Gastrocnemius medialis (tissue), 4 donors: ENCODE results near the gene STK38. TPM values are rescaled to one million over a fixed set of nuclear protein-coding genes. Genes with fewer than 3 reads are reported as not detected.
"Not testable (repeated sequence)": the region's sequence is repeated elsewhere in the genome, so short reads cannot be mapped to it uniquely, and the experiment has no call there.

Experiments used
- ATAC-seq, 2 donors: fragments of 150-250 bp; one replicate each; pipeline ENCODE4 v1.9.1; 2016
- DNase-seq, 2 donors: peaks; one replicate each; pipeline ENCODE4 v3.0.0-alpha.2; 2019
- H3K27ac ChIP-seq, 4 donors: fragments of 200-600 bp; sonication (generic); 1 replicate in 1 of 4; 2 replicates in 3 of 4; pipeline ENCODE4 v1.5.1; 2016 to 2018; ENCODE audit warnings: mild to moderate bottlenecking in 2 of 4, moderate library complexity in 1 of 4
- H3K27me3 ChIP-seq, 3 donors: fragments of 200-600 bp; sonication (generic) in 2 of 3; 1 replicate in 1 of 3; 2 replicates in 2 of 3; pipeline versions ENCODE4 v1.5.1 to v1.6.0; 2016 to 2019; ENCODE audit warnings: mild to moderate bottlenecking in 1 of 3, moderate library complexity in 1 of 3
- H3K36me3 ChIP-seq, 2 donors: fragments of 200-600 bp; sonication (generic) in 1 of 2; one replicate each; pipeline ENCODE4 v1.5.1; 2017 to 2018
- H3K4me1 ChIP-seq, 2 donors: fragments of 200-600 bp; sonication (generic) in 1 of 2; one replicate each; pipeline ENCODE4 v1.5.1; 2016 to 2017; ENCODE audit warnings: mild to moderate bottlenecking in 2 of 2
- H3K4me3 ChIP-seq, 4 donors: fragments of 200-600 bp; sonication (generic) in 3 of 4; 1 replicate in 1 of 4; 2 replicates in 3 of 4; pipeline ENCODE4 v1.5.1; 2016 to 2019; ENCODE audit warnings: mild to moderate bottlenecking in 2 of 4
- H3K9me3 ChIP-seq, 3 donors: fragments of 200-600 bp; sonication (generic) in 2 of 3; 1 replicate in 1 of 3; 2 replicates in 2 of 3; pipeline ENCODE4 v1.5.1; 2016 to 2019
- CTCF ChIP-seq, 5 experiments: fragments of 450-650 bp in 3 of 5; fragments of 200-600 bp in 2 of 5; sonication (generic) in 2 of 5; IDR thresholded peaks in 4 of 5; conservative IDR thresholded peaks in 1 of 5; 1 replicate in 4 of 5; 2 replicates in 1 of 5; pipeline ENCODE4 v1.5.1; 2016 to 2019; ENCODE audit warnings: antibody characterized with exemption in 5 of 5, mild to moderate bottlenecking in 3 of 5, moderate library complexity in 3 of 5
- POLR2A ChIP-seq, 2 donors: fragments of 450-650 bp; IDR thresholded peaks; one replicate each; pipeline ENCODE4 v1.6.1; 2017; ENCODE audit warnings: antibody characterized with exemption in 2 of 2, mild to moderate bottlenecking in 2 of 2, moderate library complexity in 2 of 2
- in situ Hi-C, 4 donors: fragments of 200-750 bp; cut with MboI; loops; one replicate each; pipeline versions ENCODE4 v1.15.0 to v1.8.0; 2017; ENCODE audit warnings: low sequenced_read_pairs in 4 of 4
- intact Hi-C: fragments of 100-400 bp; cut with DNase I; formaldehyde crosslinking; loops from one replicate; pipeline ENCODE4 v1.15.1; 2023; ENCODE audit warnings: low total_unique reads
- total RNA-seq, 4 donors: library from RNA; depleted of rRNA; stranded (reverse); fragments of >200 nt; gene quantifications; one replicate each; pipeline versions ENCODE4 v1.1.0 to v1.2.3, GENCODE V29; 2016

STK38 gene
- total RNA-seq, 4 donors from 2014 or later = 10.8 to 14.8 (median 12.7) TPM

- no peaks in the 10 kb centered on the region for H3K27me3 ChIP-seq
- H3K27ac ChIP-seq = no peak overlapping the region
- no peak overlapping the region for H3K4me3 ChIP-seq
- no peak for DNase-seq
- intact Hi-C loops (no loop called here), in situ Hi-C loops (loop anchor here in 1 of 4 donors (25.0 kb wide), 1 partner anchor 140 kb away; the partner anchor contains the start of genes KCTD20 and PXT1)
- H3K4me1 ChIP-seq = peaks cover 4 to 5% of the 10 kb centered on the region in 2 donors
- H3K36me3 ChIP-seq = no peaks in the 10 kb centered on the region
- no peaks in the 10 kb centered on the region for H3K9me3 ChIP-seq
- ATAC-seq = peak in 1 of 2 donors; percentile 19
- TF ChIP-seq POLR2A (IDR thresholded peaks at IDR 0.05) = no peak
- no peak for TF ChIP-seq CTCF (IDR thresholded peaks at IDR 0.05 in 4 of 5, conservative IDR thresholded peaks at IDR 0.05 in 1 of 5)
Observed at GRCh38 chr6:36577301-36577700, 30.0 kb upstream of the STK38 start.

- no peak overlapping the region for H3K27ac ChIP-seq
- in situ Hi-C loops = loop anchor here in 1 of 4 donors (25.0 kb wide), 1 partner anchor 139 kb away; the partner anchor contains the start of genes KCTD20 and PXT1
- intact Hi-C loops = no loop called here
Observed at GRCh38 chr6:36576578-36576977, 29.3 kb upstream of the STK38 start.

GRCh38 chr6:36574679-36575078, 27.4 kb upstream of the STK38 start:
- Histone ChIP-seq H3K4me3 (no peak overlapping the region), H3K27ac (no peak overlapping the region), H3K4me1 (peaks cover 0 to 4% of the 10 kb centered on the region in 2 donors), H3K9me3 (no peaks in the 10 kb centered on the region), H3K27me3 (no peaks in the 10 kb centered on the region), H3K36me3 (no peaks in the 10 kb centered on the region)
- intact Hi-C loops (no loop called here), in situ Hi-C loops (loop anchor here in 1 of 4 donors (25.0 kb wide), 1 partner anchor 137 kb away; the partner anchor contains the start of genes KCTD20 and PXT1)
- DNase-seq (no peak), ATAC-seq (no peak)
- TF ChIP-seq CTCF (IDR thresholded peaks at IDR 0.05 in 4 of 5, conservative IDR thresholded peaks at IDR 0.05 in 1 of 5) = no peak
- no peak for TF ChIP-seq POLR2A (IDR thresholded peaks at IDR 0.05)

More at GRCh38 chr6:36576578-36576977, 29.3 kb upstream of the STK38 start:
- Histone ChIP-seq H3K27me3 (no peaks in the 10 kb centered on the region), H3K4me3 (no peak overlapping the region), H3K4me1 (peaks cover 4 to 5% of the 10 kb centered on the region in 2 donors), H3K9me3 (no peaks in the 10 kb centered on the region), H3K36me3 (no peaks in the 10 kb centered on the region)
- no peak for ATAC-seq
- TF ChIP-seq POLR2A (IDR thresholded peaks at IDR 0.05) (no peak), CTCF (IDR thresholded peaks at IDR 0.05 in 4 of 5, conservative IDR thresholded peaks at IDR 0.05 in 1 of 5) (no peak)
- DNase-seq = no peak

- H3K27ac ChIP-seq, H3K4me3 ChIP-seq, H3K4me1 ChIP-seq, ATAC-seq, DNase-seq, intact Hi-C loops, H3K27me3 ChIP-seq, in situ Hi-C loops, H3K36me3 ChIP-seq, H3K9me3 ChIP-seq: not testable (repeated sequence)
Observed at GRCh38 chr6:36572353-36573311, 25.4 kb upstream of the STK38 start.
